ENCODE data around the gene TSPAN17.

Gene TSPAN17

GRCh38 chr5:176674799-176675198 lies 27.5 kb downstream of the TSPAN17 start:
- no peak overlapping the region for H3K27ac ChIP-seq
- TF ChIP-seq ZFX (IDR thresholded peaks at IDR 0.05; ENCODE audit: borderline replicate concordance) (no peak), CTCF (IDR thresholded peaks at IDR 0.05) (no peak)

- TF ChIP-seq CTCF (IDR thresholded peaks at IDR 0.05) (peak; percentile 41), ZFX (IDR thresholded peaks at IDR 0.05; ENCODE audit: borderline replicate concordance) (no peak)
- H3K27ac ChIP-seq = no peak overlapping the region
Measured at GRCh38 chr5:176675676-176676360, 28.5 kb downstream of the TSPAN17 start.

GRCh38 chr5:176676361-176676824 lies 29.1 kb downstream of the TSPAN17 start:
- TF ChIP-seq CTCF (IDR thresholded peaks at IDR 0.05) (no peak), ZFX (IDR thresholded peaks at IDR 0.05; ENCODE audit: borderline replicate concordance) (no peak)
- no peak overlapping the region for H3K27ac ChIP-seq

GRCh38 chr5:176677209-176677939 lies 30.1 kb downstream of the TSPAN17 start:
- no peak overlapping the region for H3K27ac ChIP-seq

GRCh38 chr5:176678584-176678983 lies 31.3 kb downstream of the TSPAN17 start:
- H3K27ac ChIP-seq = no peak overlapping the region
- TF ChIP-seq CTCF (IDR thresholded peaks at IDR 0.05) (no peak), ZFX (IDR thresholded peaks at IDR 0.05; ENCODE audit: borderline replicate concordance) (no peak)

More at GRCh38 chr5:176677209-176677939, 30.1 kb downstream of the TSPAN17 start:
- no peak for TF ChIP-seq ZFX (IDR thresholded peaks at IDR 0.05; ENCODE audit: borderline replicate concordance)
- no peak for TF ChIP-seq CTCF (IDR thresholded peaks at IDR 0.05)

- no peak overlapping the region for H3K27ac ChIP-seq
- TF ChIP-seq CTCF (IDR thresholded peaks at IDR 0.05) (no peak), ZFX (IDR thresholded peaks at IDR 0.05; ENCODE audit: borderline replicate concordance) (no peak)
Measured at GRCh38 chr5:176679365-176680225, 32.3 kb downstream of the TSPAN17 start.
